ENCODE data around the gene RPL10. TPM values are rescaled to one million over a fixed set of nuclear protein-coding genes. Genes with fewer than 3 reads are reported as not detected.
A peak's percentile ranks its signal among the peaks of the same experiment; 100 is the strongest.

The RPL10 gene
- total and polyA plus RNA-seq, 9 of the 15 experiments (the other 6 are each of a cell fraction or from before 2014, with no cell fraction given): 3,774 to 7,600 (median 5,014) TPM

DNA sequence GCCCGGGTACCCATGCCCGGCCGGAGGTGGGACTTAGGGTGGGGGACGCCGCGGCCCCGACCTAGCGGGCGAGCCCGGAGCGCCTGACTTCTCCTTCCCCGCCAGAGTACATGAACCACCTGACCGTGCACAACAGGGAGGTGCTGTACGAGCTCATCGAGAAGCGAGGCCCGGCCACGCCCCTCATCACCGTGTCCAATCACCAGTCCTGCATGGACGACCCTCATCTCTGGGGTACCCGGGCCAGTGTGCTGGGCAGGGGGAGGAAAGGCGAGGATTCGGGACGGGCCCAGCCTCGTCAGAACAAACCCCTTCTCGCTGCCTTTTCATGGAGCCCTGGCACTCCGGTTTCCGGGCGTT lies 13.8 kb downstream of the RPL10 start:
- Histone ChIP-seq H3K9ac (ENCODE audit: insufficient read depth in 1 of 2, low read depth in 2 of 2, low read length in 2 of 2) (peak overlapping the region; percentile 76 to 96), H3K4me2 (ENCODE audit: insufficient read depth, low read length) (peak overlapping the region; percentile 87), H3K4me3 (peak overlapping the region; percentile 74), H3K36me3 (ENCODE audit: control insufficient read depth, insufficient read depth, low read length) (peaks cover 7% of the 10 kb centered on the region; the same call in 1 of the 3 replicates), H3K27me3 (ENCODE audit: control insufficient read depth in 2 of 2, insufficient read depth in 2 of 2, low read length in 2 of 2) (no peaks in the 10 kb centered on the region), H3K27ac (ENCODE audit: extremely low read depth, low read depth, low read length) (peak overlapping the region; percentile 80), H3K4me1 (replicated peaks in 1 of 2; ENCODE audit: control insufficient read depth in 2 of 2, insufficient read depth in 2 of 2, low read length in 2 of 2) (peaks cover 13 to 46% of the 10 kb centered on the region in 2 experiments; a peak in 4 of 5 replicates), H3K79me2 (ENCODE audit: control insufficient read depth, insufficient read depth, low read length) (peaks cover 25% of the 10 kb centered on the region), H4K20me1 (replicated peaks; ENCODE audit: control insufficient read depth, insufficient read depth, low read length) (no peaks in the 10 kb centered on the region), H2AFZ (ENCODE audit: low read depth, low read length) (peak overlapping the region; percentile 81), H3K9me1 (ENCODE audit: control insufficient read depth, insufficient read depth, low read length) (no peaks in the 10 kb centered on the region), H3K9me3 (replicated peaks; ENCODE audit: control insufficient read depth, insufficient read depth, low read depth, low read length) (no peaks in the 10 kb centered on the region)
- BruUV-seq (replicated peaks): no TSS peak
- intact Hi-C loops (cut with micrococcal nuclease) (no loop called here), in situ Hi-C loops (cut with MboI) (no loop called here)
- ChIA-PET CTCF (ENCODE audit: low intra/inter-chr PET ratio) (no interaction called here), POLR2A (interaction anchor here (0.5 to 5.0 kb wide), 8 partner anchors 9 to 485 kb away, joined by 3 to 85 read pairs (median 3); partner anchors contain the start of gene RPL10)
- no CpG with 5 or more reads among the region's 29 CpGs for WGBS (ENCODE audit: insufficient coverage, low coverage, missing lambda C conversion rate)
- peak; percentile 71 for FAIRE-seq
- TF ChIP-seq USF2 (CRISPR knock-in tag; IDR thresholded peaks at IDR 0.05) (peak; percentile 45), POLR2AphosphoS5 (IDR thresholded peaks at IDR 0.05; ENCODE audit: control insufficient read depth, insufficient read depth, low read depth, low read length) (peak; percentile 42; the same call in 1 of the 2 replicates), TAF7 (tag; IDR thresholded peaks at IDR 0.05) (no peak), GABPA (tag; conservative IDR thresholded peaks at IDR 0.05; ENCODE audit: low read depth) (peak; percentile 8; the same call in 1 of the 2 replicates), TBP (optimal IDR thresholded peaks at IDR 0.05; ENCODE audit: low read depth, low read length) (peak; percentile 49), FOXK2 (conservative IDR thresholded peaks at IDR 0.05 in 1 of 2, IDR thresholded peaks at IDR 0.05 in 1 of 2; ENCODE audit: low read depth in 2 of 2) (peak in 1 of 2 experiments; percentile 22; a peak in 1 of 4 replicates), NR2C2 (CRISPR knock-in tag; IDR thresholded peaks at IDR 0.05) (no peak), NR2C2 (tag; IDR thresholded peaks at IDR 0.05) (peak; percentile 25; the same call in 1 of the 2 replicates), POLR2B (IDR thresholded peaks at IDR 0.05; ENCODE audit: low read depth, partially characterized antibody) (peak; percentile 16), PHB2 (IDR thresholded peaks at IDR 0.05; ENCODE audit: low read depth) (no peak), MITF (IDR thresholded peaks at IDR 0.05) (0 out of 2 replicates have a peak, but pooled peaks have one; percentile 22)
- TF ChIP-seq, protein P1, sequence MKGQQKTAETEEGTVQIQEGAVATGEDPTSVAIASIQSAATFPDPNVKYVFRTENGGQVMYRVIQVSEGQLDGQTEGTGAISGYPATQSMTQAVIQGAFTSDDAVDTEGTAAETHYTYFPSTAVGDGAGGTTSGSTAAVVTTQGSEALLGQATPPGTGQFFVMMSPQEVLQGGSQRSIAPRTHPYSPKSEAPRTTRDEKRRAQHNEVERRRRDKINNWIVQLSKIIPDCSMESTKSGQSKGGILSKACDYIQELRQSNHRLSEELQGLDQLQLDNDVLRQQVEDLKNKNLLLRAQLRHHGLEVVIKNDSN (CRISPR knock-in tag; IDR thresholded peaks at IDR 0.05): peak; percentile 63
- DNase-seq (ENCODE audit: extremely low read depth in 1 of 4, low spot score in 3 of 4): peak in 3 of 4 experiments; percentile 62 to 79 (median 70)
- peak; percentile 80 for ATAC-seq

Measured in K562 (cell line).